Tibial artery (tissue), 4 donors: ENCODE results near the gene PIEZO2.

Source experiments
- DNase-seq, 2 donors: peaks; one replicate each; pipeline ENCODE4 v3.0.0-alpha.2; 2019
- H3K27ac ChIP-seq, 2 donors: fragments of 200-600 bp; sonication (generic) in 1 of 2; 1 replicate in 1 of 2; 2 replicates in 1 of 2; pipeline ENCODE4 v1.5.1; 2018 to 2019; ENCODE audit warnings: mild to moderate bottlenecking in 1 of 2
- H3K27me3 ChIP-seq, 2 donors: fragments of 200-600 bp; sonication (generic) in 1 of 2; one replicate each; pipeline versions ENCODE4 v1.5.1 to v1.6.0; 2016 to 2019
- H3K36me3 ChIP-seq, 3 donors: fragments of 200-600 bp; sonication (generic) in 2 of 3; one replicate each; pipeline ENCODE4 v1.5.1; 2016 to 2019; ENCODE audit warnings: mild to moderate bottlenecking in 2 of 3
- H3K4me1 ChIP-seq, 4 donors: fragments of 200-600 bp; sonication (generic) in 2 of 4; 1 replicate in 3 of 4; 2 replicates in 1 of 4; pipeline ENCODE4 v1.5.1; 2016 to 2019
- H3K4me3 ChIP-seq, 2 donors: fragments of 200-600 bp; sonication (generic) in 1 of 2; 1 replicate in 1 of 2; 2 replicates in 1 of 2; pipeline ENCODE4 v1.5.1; 2018 to 2019; ENCODE audit warnings: mild to moderate bottlenecking in 2 of 2
- H3K9me3 ChIP-seq, 3 donors: fragments of 200-600 bp; sonication (generic) in 1 of 3; one replicate each; pipeline ENCODE4 v1.5.1; 2016 to 2019
- CTCF ChIP-seq, 2 experiments: fragments of 200-600 bp in 1 of 2; fragments of 450-650 bp in 1 of 2; IDR thresholded peaks; one replicate each; pipeline ENCODE4 v1.5.1; 2017 to 2019; ENCODE audit warnings: antibody characterized with exemption in 2 of 2, mild to moderate bottlenecking in 1 of 2, moderate library complexity in 1 of 2
- intact Hi-C: fragments of 100-400 bp; cut with DNase I; formaldehyde crosslinking; loops from one replicate; pipeline ENCODE4 v1.15.0; 2023; ENCODE audit warnings: low total_unique reads

PIEZO2 gene

GRCh38 chr18:11034884-11035283 lies 114.5 kb downstream of the PIEZO2 start:
- no peaks in the 10 kb centered on the region for H3K4me1 ChIP-seq
- intact Hi-C loops = no loop called here
- H3K27ac ChIP-seq = no peak overlapping the region
- no peaks in the 10 kb centered on the region for H3K36me3 ChIP-seq
- no peaks in the 10 kb centered on the region for H3K9me3 ChIP-seq
- no peaks in the 10 kb centered on the region for H3K27me3 ChIP-seq
- no peak for DNase-seq
- TF ChIP-seq CTCF (IDR thresholded peaks at IDR 0.05) = no peak
- H3K4me3 ChIP-seq = no peak overlapping the region

GRCh38 chr18:11033503-11033902 lies 115.9 kb downstream of the PIEZO2 start:
- H3K27ac ChIP-seq = no peak overlapping the region
- intact Hi-C loops = no loop called here
- no peaks in the 10 kb centered on the region for H3K9me3 ChIP-seq
- H3K4me1 ChIP-seq = no peaks in the 10 kb centered on the region
- H3K4me3 ChIP-seq = no peak overlapping the region
- DNase-seq = no peak
- no peak for TF ChIP-seq CTCF (IDR thresholded peaks at IDR 0.05)
- no peaks in the 10 kb centered on the region for H3K36me3 ChIP-seq
- no peaks in the 10 kb centered on the region for H3K27me3 ChIP-seq

GRCh38 chr18:11031966-11032365 lies 117.4 kb downstream of the PIEZO2 start:
- Histone ChIP-seq H3K9me3 (no peaks in the 10 kb centered on the region), H3K27ac (no peak overlapping the region), H3K4me1 (no peaks in the 10 kb centered on the region), H3K27me3 (no peaks in the 10 kb centered on the region), H3K36me3 (no peaks in the 10 kb centered on the region), H3K4me3 (no peak overlapping the region)
- intact Hi-C loops = no loop called here
- no peak for DNase-seq
- no peak for TF ChIP-seq CTCF (IDR thresholded peaks at IDR 0.05)

GRCh38 chr18:11029021-11029420 lies 120.3 kb downstream of the PIEZO2 start:
- no peak for TF ChIP-seq CTCF (IDR thresholded peaks at IDR 0.05)
- Histone ChIP-seq H3K27ac (no peak overlapping the region), H3K9me3 (no peaks in the 10 kb centered on the region), H3K27me3 (no peaks in the 10 kb centered on the region), H3K4me3 (no peak overlapping the region), H3K4me1 (no peaks in the 10 kb centered on the region), H3K36me3 (no peaks in the 10 kb centered on the region)
- intact Hi-C loops = no loop called here
- DNase-seq = no peak

- no peaks in the 10 kb centered on the region for H3K9me3 ChIP-seq
- no peak for DNase-seq
- H3K27me3 ChIP-seq = no peaks in the 10 kb centered on the region
- intact Hi-C loops = no loop called here
- no peak for TF ChIP-seq CTCF (IDR thresholded peaks at IDR 0.05)
- no peaks in the 10 kb centered on the region for H3K36me3 ChIP-seq
- no peak overlapping the region for H3K4me3 ChIP-seq
- H3K27ac ChIP-seq = no peak overlapping the region
- H3K4me1 ChIP-seq = no peaks in the 10 kb centered on the region
Measured at GRCh38 chr18:11027862-11028261, 121.5 kb downstream of the PIEZO2 start.

GRCh38 chr18:11025671-11026070 lies 123.7 kb downstream of the PIEZO2 start:
- Histone ChIP-seq H3K4me3 (no peak overlapping the region), H3K27ac (no peak overlapping the region), H3K27me3 (no peaks in the 10 kb centered on the region), H3K36me3 (no peaks in the 10 kb centered on the region), H3K9me3 (no peaks in the 10 kb centered on the region), H3K4me1 (no peaks in the 10 kb centered on the region)
- DNase-seq = no peak
- intact Hi-C loops = no loop called here
- TF ChIP-seq CTCF (IDR thresholded peaks at IDR 0.05) = no peak
